Head of caudate nucleus (tissue), 42 donors: ENCODE results near the gene PJA2.
"Not testable (repeated sequence)": the region's sequence is repeated elsewhere in the genome, so short reads cannot be mapped to it uniquely, and the experiment has no call there.

ENCODE experiments used
- DNase-seq, 42 donors: peaks; one replicate each; pipeline versions ENCODE4 v3.0.0 to v3.0.0-alpha.2; 2020 to 2021; ENCODE audit warnings: mixed read lengths in 7 of 42
- intact Hi-C: fragments of 100-400 bp; cut with DNase I; formaldehyde crosslinking; loops from one replicate; pipeline ENCODE4 v1.15.0; 2022

PJA2 gene

GRCh38 chr5:109319351-109319750, 90.4 kb downstream of the PJA2 start:
- intact Hi-C loops: no loop called here
- DNase-seq: no peak

GRCh38 chr5:109318455-109319108, 91.2 kb downstream of the PJA2 start:
- intact Hi-C loops: no loop called here
- DNase-seq: peak in 11 of 42 donors; percentile 26 to 69 (median 30)

GRCh38 chr5:109316634-109317033, 93.1 kb downstream of the PJA2 start:
- no peak for DNase-seq
- intact Hi-C loops: no loop called here

- DNase-seq: no peak
- intact Hi-C loops: no loop called here
Observed at GRCh38 chr5:109315245-109315644, 94.5 kb downstream of the PJA2 start.

- intact Hi-C loops: no loop called here
- no peak for DNase-seq
Observed at GRCh38 chr5:109313127-109313526, 96.6 kb downstream of the PJA2 start.

- DNase-seq: no peak
- intact Hi-C loops: no loop called here
Observed at GRCh38 chr5:109312695-109313094, 97.1 kb downstream of the PJA2 start.

- intact Hi-C loops: no loop called here
- no peak for DNase-seq
Observed at GRCh38 chr5:109310315-109310714, 99.5 kb downstream of the PJA2 start.

- intact Hi-C loops: no loop called here
- peak in 23 of 42 donors; percentile 4 to 78 (median 42) for DNase-seq
Observed at GRCh38 chr5:109309326-109310063, 100.3 kb downstream of the PJA2 start.

GRCh38 chr5:109307951-109308350, 101.8 kb downstream of the PJA2 start:
- no peak for DNase-seq

GRCh38 chr5:109307456-109307855, 102.3 kb downstream of the PJA2 start:
- intact Hi-C loops: no loop called here
- no peak for DNase-seq

More at GRCh38 chr5:109307951-109308350, 101.8 kb downstream of the PJA2 start:
- intact Hi-C loops: no loop called here

GRCh38 chr5:109305352-109305751, 104.4 kb downstream of the PJA2 start:
- intact Hi-C loops: no loop called here
- no peak for DNase-seq

- intact Hi-C loops: no loop called here
Observed at GRCh38 chr5:109304309-109304708, 105.5 kb downstream of the PJA2 start.

GRCh38 chr5:109300367-109300766, 109.4 kb downstream of the PJA2 start:
- intact Hi-C loops: no loop called here
- no peak for DNase-seq

More at GRCh38 chr5:109304309-109304708, 105.5 kb downstream of the PJA2 start:
- no peak for DNase-seq

- intact Hi-C loops: no loop called here
- no peak for DNase-seq
Observed at GRCh38 chr5:109299557-109299956, 110.2 kb downstream of the PJA2 start.

GRCh38 chr5:109298794-109299193, 111.0 kb downstream of the PJA2 start:
- intact Hi-C loops: no loop called here
- DNase-seq: no peak

GRCh38 chr5:109297900-109298299, 111.9 kb downstream of the PJA2 start:
- no peak for DNase-seq

GRCh38 chr5:109291090-109291489, 118.7 kb downstream of the PJA2 start:
- no peak for DNase-seq
- intact Hi-C loops: no loop called here

More at GRCh38 chr5:109297900-109298299, 111.9 kb downstream of the PJA2 start:
- intact Hi-C loops: no loop called here

GRCh38 chr5:109290231-109290630, 119.5 kb downstream of the PJA2 start:
- no peak for DNase-seq
- intact Hi-C loops: no loop called here

GRCh38 chr5:109286628-109287027, 123.1 kb downstream of the PJA2 start:
- DNase-seq, intact Hi-C loops: not testable (repeated sequence)
